ENCODE results near the gene TRIM56. TPM values are rescaled to one million over a fixed set of nuclear protein-coding genes. Genes with fewer than 3 reads are reported as not detected.
"Not testable (repeated sequence)": the region's sequence is repeated elsewhere in the genome, so short reads cannot be mapped to it uniquely, and the experiment has no call there.

Gene TRIM56
- total and polyA plus RNA-seq, 3 donors from 2014 or later, result 8.7 to 20.4 (median 15.3) TPM

- WGBS, 2 donors, result 53 to 80% methylated on average over 3 of the region's 3 CpGs
- H3K4me3 ChIP-seq, result peak overlapping the region; percentile 34 to 42
- peaks cover 32% of the 10 kb centered on the region for H3K4me1 ChIP-seq
Observed at GRCh38 chr7:101127460-101128039, 42.3 kb downstream of the TRIM56 start.

DNA sequence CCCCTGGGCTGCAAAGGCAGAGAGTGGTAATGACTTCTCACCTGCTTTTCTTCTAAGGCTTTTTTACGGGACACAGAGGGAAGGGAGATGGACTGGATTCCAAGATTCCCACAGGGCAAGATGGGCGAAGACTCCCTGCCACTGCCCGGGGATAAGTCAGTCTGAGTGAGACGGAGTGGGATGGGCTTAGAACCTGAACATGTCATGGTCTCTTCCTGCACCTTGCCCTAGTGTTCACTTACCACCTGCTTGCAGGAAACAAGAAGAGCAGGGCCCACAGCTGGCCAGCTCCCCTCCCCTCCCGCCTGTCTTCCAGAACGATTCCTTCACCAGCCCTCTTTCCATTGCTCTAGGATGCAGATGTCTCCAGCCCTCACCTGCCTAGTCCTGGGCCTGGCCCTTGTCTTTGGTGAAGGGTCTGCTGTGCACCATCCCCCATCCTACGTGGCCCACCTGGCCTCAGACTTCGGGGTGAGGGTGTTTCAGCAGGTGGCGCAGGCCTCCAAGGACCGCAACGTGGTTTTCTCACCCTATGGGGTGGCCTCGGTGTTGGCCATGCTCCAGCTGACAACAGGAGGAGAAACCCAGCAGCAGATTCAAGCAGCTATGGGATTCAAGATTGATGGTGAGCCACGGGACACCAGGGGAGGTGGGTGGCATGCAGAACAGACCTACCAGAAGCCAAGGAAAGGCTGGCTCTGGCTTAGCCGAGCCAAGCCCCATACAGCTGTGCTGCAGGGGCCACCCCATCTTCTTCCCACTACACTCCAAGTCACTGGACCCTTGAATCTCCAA lies 43.0 kb downstream of the TRIM56 start:
- H3K27me3 ChIP-seq, result no peaks in the 10 kb centered on the region
- H3K36me3 ChIP-seq (ENCODE audit: low read depth, missing control alignments), result no peaks in the 10 kb centered on the region
- intact Hi-C loops (cut with DNase I; ENCODE audit: low total_unique reads), result no loop called here
- TF ChIP-seq CTCF (IDR thresholded peaks at IDR 0.05), result no peak
- no peak for TF ChIP-seq POLR2A (IDR thresholded peaks at IDR 0.05)
- H3K4me3 ChIP-seq, result peak overlapping the region in 1 of 2 donors; percentile 42
- 84 to 91% methylated on average over 11 to 14 of the region's 14 CpGs for WGBS, 2 donors
- H3K9me3 ChIP-seq, result no peaks in the 10 kb centered on the region
- DNase-seq, result no peak
- peak overlapping the region in 1 of 2 donors; percentile 79 for H3K27ac ChIP-seq
- peaks cover 26% of the 10 kb centered on the region for H3K4me1 ChIP-seq

More at GRCh38 chr7:101127460-101128039, 42.3 kb downstream of the TRIM56 start:
- H3K27me3 ChIP-seq, result no peaks in the 10 kb centered on the region
- H3K9me3 ChIP-seq, result no peaks in the 10 kb centered on the region
- no peaks in the 10 kb centered on the region for H3K36me3 ChIP-seq (ENCODE audit: low read depth, missing control alignments)
- TF ChIP-seq POLR2A (IDR thresholded peaks at IDR 0.05) (no peak), CTCF (IDR thresholded peaks at IDR 0.05) (no peak)
- DNase-seq, result no peak
- intact Hi-C loops (cut with DNase I; ENCODE audit: low total_unique reads), result no loop called here
- H3K27ac ChIP-seq, result peak overlapping the region; percentile 6 to 79

DNA sequence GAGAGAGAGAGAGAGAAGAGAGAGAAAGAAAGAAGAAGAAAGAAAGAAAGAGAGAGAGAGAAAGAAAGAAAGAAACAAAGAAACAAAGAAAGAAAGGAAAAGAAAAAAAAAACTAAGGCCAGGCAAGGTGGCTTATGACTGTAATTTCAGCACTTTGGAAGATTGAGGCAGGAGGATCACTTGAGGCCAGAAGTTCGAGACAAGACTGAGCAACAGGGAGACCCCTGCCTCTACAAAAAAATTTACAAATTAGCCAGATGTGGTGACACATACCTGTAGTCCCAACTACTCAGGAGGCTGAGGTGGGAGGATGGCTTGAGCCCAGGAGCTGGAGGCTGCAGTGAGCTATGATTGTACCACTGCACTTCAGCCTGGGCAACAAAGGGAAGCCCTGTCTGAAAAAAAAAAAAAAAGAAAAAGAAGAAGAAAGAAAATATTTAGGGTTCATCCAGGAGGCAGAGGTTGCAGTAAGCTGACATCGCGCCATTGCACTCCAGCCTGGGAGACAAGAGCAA lies 44.4 kb downstream of the TRIM56 start:
- no peak overlapping the region for H3K27ac ChIP-seq
- no peak for DNase-seq
- H3K9me3 ChIP-seq, result no peaks in the 10 kb centered on the region
- H3K27me3 ChIP-seq, result no peaks in the 10 kb centered on the region
- intact Hi-C loops (cut with DNase I; ENCODE audit: low total_unique reads), result no loop called here
- H3K36me3 ChIP-seq (ENCODE audit: low read depth, missing control alignments), result no peaks in the 10 kb centered on the region
- 93 to 97% methylated on average over 3 of the region's 3 CpGs for WGBS, 2 donors
- H3K4me1 ChIP-seq, result peaks cover 19% of the 10 kb centered on the region
- TF ChIP-seq POLR2A (IDR thresholded peaks at IDR 0.05), result no peak
- TF ChIP-seq CTCF (IDR thresholded peaks at IDR 0.05), result no peak
- H3K4me3 ChIP-seq, result no peak overlapping the region

- intact Hi-C loops (cut with DNase I; ENCODE audit: low total_unique reads); H3K4me1 ChIP-seq; H3K4me3 ChIP-seq: not testable (repeated sequence)
Observed at GRCh38 chr7:101132626-101133600, 47.6 kb downstream of the TRIM56 start.

More at GRCh38 chr7:101132626-101133600, 47.6 kb downstream of the TRIM56 start:
- DNase-seq; H3K27me3 ChIP-seq; H3K27ac ChIP-seq; H3K36me3 ChIP-seq (ENCODE audit: low read depth, missing control alignments); H3K9me3 ChIP-seq: not testable (repeated sequence)
- WGBS, 2 donors, result 83 to 87% methylated on average over 18 of the region's 18 CpGs
